ENCODE data around the gene PIK3IP1. TPM values are rescaled to one million over a fixed set of nuclear protein-coding genes. Genes with fewer than 3 reads are reported as not detected.

PIK3IP1 gene
- total and polyA plus RNA-seq, 2 of the 8 experiments (the other 6 are each of a cell fraction or from before 2014, with no cell fraction given) = 1.00 to 1.3 TPM

DNA sequence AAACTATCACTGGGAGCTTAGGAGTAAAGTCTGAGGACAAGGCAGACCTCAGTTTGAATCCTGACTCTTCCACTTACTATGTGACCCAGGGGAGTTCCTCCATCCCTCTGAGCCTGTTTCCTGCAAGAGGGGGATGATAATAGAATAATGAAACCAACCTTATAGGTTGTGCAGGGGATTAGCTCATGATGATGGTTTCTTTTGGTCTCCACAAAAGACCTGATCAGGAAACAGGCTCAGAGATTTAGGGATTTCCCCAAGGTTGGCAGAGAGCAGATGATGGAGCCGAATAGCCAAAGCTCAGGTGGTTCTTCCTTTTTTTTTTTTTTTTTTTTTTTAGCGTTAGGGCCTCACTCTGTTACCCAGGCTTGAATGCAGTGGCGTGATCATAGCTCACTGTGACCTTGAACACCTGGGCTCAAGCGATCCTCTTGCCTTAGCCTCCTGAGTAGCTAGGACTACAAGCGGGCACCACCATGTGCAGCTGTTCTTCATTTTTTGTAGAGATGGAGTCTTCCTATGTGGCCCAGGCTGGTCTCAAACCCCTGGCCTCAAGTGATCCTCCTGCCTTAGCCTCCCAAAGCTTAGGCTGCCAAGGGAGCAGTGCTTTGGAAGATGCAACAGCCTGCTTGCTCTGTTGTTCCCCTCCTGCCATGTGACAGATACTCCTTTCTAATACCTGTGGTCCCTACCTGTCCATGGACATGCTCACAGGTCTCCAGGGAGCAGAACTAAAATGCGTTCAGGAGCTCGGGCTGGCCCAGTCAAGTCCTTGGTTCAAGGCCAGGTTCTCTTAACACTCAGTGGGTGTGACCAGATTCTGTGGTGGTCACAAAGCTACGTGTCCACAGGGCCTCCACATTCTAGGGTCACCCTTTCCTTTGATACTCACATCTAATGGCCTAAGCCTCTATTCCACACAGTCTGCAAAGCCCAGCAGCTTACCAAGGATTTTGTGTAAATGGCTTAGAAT lies 31.6 kb upstream of the PIK3IP1 start:
- no peak overlapping the region for H3K9ac ChIP-seq (replicated peaks in 1 of 4; ENCODE audit: extremely low read depth in 1 of 4, low read depth in 3 of 4, low read length in 3 of 4)
- H3K9me3 ChIP-seq (ENCODE audit: insufficient read depth in 2 of 2, low read depth in 1 of 2, low read length in 1 of 2) = no peaks in the 10 kb centered on the region
- no peak overlapping the region for H3K4me3 ChIP-seq (ENCODE audit: extremely low read depth in 1 of 4, insufficient read depth in 2 of 4, low read depth in 3 of 4, low read length in 4 of 4)
- peaks cover 6 to 13% of the 10 kb centered on the region in 2 experiments for H4K20me1 ChIP-seq (replicated peaks in 1 of 2; ENCODE audit: control insufficient read depth in 1 of 2, insufficient read depth in 2 of 2, low read length in 2 of 2)
- TF ChIP-seq ASH2L (IDR thresholded peaks at IDR 0.05; ENCODE audit: low read length) (no peak), EGR1 (IDR thresholded peaks at IDR 0.05; ENCODE audit: borderline replicate concordance, low read depth, low read length) (no peak), TBP (IDR thresholded peaks at IDR 0.05; ENCODE audit: low read depth, low read length) (no peak), GTF2F1 (IDR thresholded peaks at IDR 0.05; ENCODE audit: borderline replicate concordance, low read depth, low read length) (no peak), FOSL1 (IDR thresholded peaks at IDR 0.05; ENCODE audit: insufficient read depth, low read depth, low read length) (no peak)
- TF ChIP-seq, protein P1, sequence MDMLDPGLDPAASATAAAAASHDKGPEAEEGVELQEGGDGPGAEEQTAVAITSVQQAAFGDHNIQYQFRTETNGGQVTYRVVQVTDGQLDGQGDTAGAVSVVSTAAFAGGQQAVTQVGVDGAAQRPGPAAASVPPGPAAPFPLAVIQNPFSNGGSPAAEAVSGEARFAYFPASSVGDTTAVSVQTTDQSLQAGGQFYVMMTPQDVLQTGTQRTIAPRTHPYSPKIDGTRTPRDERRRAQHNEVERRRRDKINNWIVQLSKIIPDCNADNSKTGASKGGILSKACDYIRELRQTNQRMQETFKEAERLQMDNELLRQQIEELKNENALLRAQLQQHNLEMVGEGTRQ (IDR thresholded peaks at IDR 0.05; ENCODE audit: low read length) = no peak
- peaks cover 6% of the 10 kb centered on the region; the same call in 1 of the 2 replicates for H3K79me1 ChIP-seq (ENCODE audit: low read depth, low read length)
- no peak overlapping the region for H4K91ac ChIP-seq (replicated peaks; ENCODE audit: insufficient read length, low read length)
- no peak overlapping the region for H2BK20ac ChIP-seq (ENCODE audit: low read length)
- H3K18ac ChIP-seq (ENCODE audit: extremely low read depth, low read length) = no peak overlapping the region
- ChIA-PET POLR2A (ENCODE audit: partially characterized antibody) (interaction anchor here (0.6 to 2.9 kb wide), 7 partner anchors 10 to 765 kb away, joined by 3 to 19 read pairs (median 4); no protein-coding TSS in a partner anchor), CTCF (ENCODE audit: partially characterized antibody) (interaction anchor here (0.6 to 1.7 kb wide), 7 partner anchors 8 to 104 kb away, joined by 3 to 11 read pairs (median 3); partner anchors contain the start of gene PIK3IP1)
- H4K5ac ChIP-seq (ENCODE audit: insufficient read length, low read depth, low read length) = no peak overlapping the region
- 93% methylated on average over 7 of the region's 8 CpGs; no CpG with 5 or more reads in 1 of the 2 experiments for WGBS, 2 experiments (ENCODE audit: extremely low coverage in 1 of 2, insufficient coverage in 1 of 2, insufficient read length in 1 of 2, insufficient replicate concordance in 2 of 2, low coverage in 1 of 2, low lambda C conversion rate in 2 of 2, missing lambda C conversion rate in 1 of 2)
- H3K79me2 ChIP-seq (ENCODE audit: control insufficient read depth in 1 of 2, insufficient read depth in 2 of 2, low read length in 2 of 2) = no peaks in the 10 kb centered on the region
- no peak overlapping the region for H3K4me2 ChIP-seq (ENCODE audit: insufficient read depth in 1 of 2, low read depth in 2 of 2, low read length in 2 of 2)
- H2BK15ac ChIP-seq (ENCODE audit: low read length) = no peak overlapping the region
- no peak overlapping the region for H4K8ac ChIP-seq (ENCODE audit: extremely low read depth, insufficient read depth, low read length)
- H3K27me3 ChIP-seq (replicated peaks in 1 of 4; ENCODE audit: control insufficient read depth in 3 of 4, extremely low read depth in 1 of 4, insufficient read depth in 3 of 4, low read length in 3 of 4) = no peaks in the 10 kb centered on the region
- FAIRE-seq (no peak), DNase-seq (ENCODE audit: low read depth in 1 of 2, low spot score in 2 of 2) (no peak)
- no peak overlapping the region for H2BK5ac ChIP-seq (ENCODE audit: low read depth, low read length)
- no peak overlapping the region for H3K23ac ChIP-seq (ENCODE audit: insufficient read length)
- H3K56ac ChIP-seq (replicated peaks; ENCODE audit: insufficient read length, low read depth, low read length) = no peak overlapping the region
- H2AFZ ChIP-seq (ENCODE audit: low read length) = no peak overlapping the region
- no peak overlapping the region for H3K4ac ChIP-seq (replicated peaks; ENCODE audit: insufficient read length, low read depth, low read length)
- H3K4me1 ChIP-seq (replicated peaks in 1 of 4; ENCODE audit: control insufficient read depth in 3 of 4, insufficient read depth in 4 of 4, low read length in 3 of 4) = no peaks in the 10 kb centered on the region; a peak in 1 of 7 replicates
- H2AK5ac ChIP-seq (ENCODE audit: low read depth, low read length) = no peak overlapping the region
- no peak overlapping the region; the same call in 1 of the 2 replicates for H3K27ac ChIP-seq (ENCODE audit: low read depth, low read length)
- no peak overlapping the region for H3K14ac ChIP-seq (ENCODE audit: insufficient read length)
- peaks cover 20 to 39% (median 33%) of the 10 kb centered on the region in 4 experiments for H3K36me3 ChIP-seq (ENCODE audit: control insufficient read depth in 2 of 4, insufficient read depth in 4 of 4, low read length in 3 of 4)
- H2BK120ac ChIP-seq (replicated peaks; ENCODE audit: low read depth, low read length) = no peak overlapping the region
- no peaks in the 10 kb centered on the region for H3K23me2 ChIP-seq (ENCODE audit: low read depth, low read length)
- H2BK12ac ChIP-seq (ENCODE audit: low read depth, low read length) = no peak overlapping the region
